Neural progenitor cell (in vitro differentiated cells): ENCODE measurements around the gene RENBP. TPM values are rescaled to one million over a fixed set of nuclear protein-coding genes. Genes with fewer than 3 reads are reported as not detected.

Source experiments
- DNase-seq: peaks from one replicate; pipeline ENCODE4 v3.0.0-alpha.2; 2016; ENCODE audit warnings: low spot score
- H2AFZ ChIP-seq: fragments of 200-600 bp; sonication (generic); replicated peaks from 2 replicates; pipeline ENCODE4 v1.6.1; 2016; ENCODE audit warnings: antibody characterized with exemption
- H3F3A ChIP-seq: fragments of 200-600 bp; sonication (generic); 2 replicates; pipeline ENCODE4 v1.6.1; 2016; ENCODE audit warnings: antibody characterized with exemption, low read depth
- H3K27ac ChIP-seq: fragments of 200-600 bp; sonication (generic); 2 replicates; pipeline ENCODE4 v1.5.1; 2016; ENCODE audit warnings: mild to moderate bottlenecking
- H3K27me3 ChIP-seq: fragments of 200-600 bp; sonication (generic); 2 replicates; pipeline ENCODE4 v1.6.1; 2016; ENCODE audit warnings: mild to moderate bottlenecking, moderate library complexity
- H3K36me3 ChIP-seq: fragments of 200-600 bp; sonication (generic); 2 replicates; pipeline ENCODE4 v1.5.1; 2016
- H3K4me1 ChIP-seq: fragments of 200-600 bp; sonication (generic); 2 replicates; pipeline ENCODE4 v1.6.1; 2016; ENCODE audit warnings: mixed run types
- H3K4me2 ChIP-seq: fragments of 200-600 bp; sonication (generic); 2 replicates; pipeline ENCODE4 v1.6.1; 2016
- H3K4me3 ChIP-seq: fragments of 200-600 bp; sonication (generic); 2 replicates; pipeline ENCODE4 v1.5.1; 2016
- H3K79me2 ChIP-seq: fragments of 200-600 bp; sonication (generic); 2 replicates; pipeline ENCODE4 v1.6.1; 2016; ENCODE audit warnings: low read depth
- H3K9ac ChIP-seq: fragments of 200-600 bp; sonication (generic); 2 replicates; pipeline ENCODE4 v1.6.1; 2016
- H3K9me3 ChIP-seq: fragments of 200-600 bp; sonication (generic); 2 replicates; pipeline ENCODE4 v1.5.1; 2016; ENCODE audit warnings: low read depth
- H4K20me1 ChIP-seq: fragments of 200-600 bp; sonication (generic); 2 replicates; pipeline ENCODE4 v1.6.1; 2016; ENCODE audit warnings: low read depth
- H3K27ac Mint-ChIP-seq: 3 replicates; pipeline ENCODE4 v1.8.0; 2021; ENCODE audit warnings: mixed read lengths
- H3K27me3 Mint-ChIP-seq: 2 replicates; pipeline ENCODE4 v1.8.0; 2022; ENCODE audit warnings: low read depth, mild to moderate bottlenecking, inconsistent platforms, moderate library complexity, mixed read lengths; ENCODE audit not compliant: insufficient read depth
- H3K36me3 Mint-ChIP-seq: 3 replicates; pipeline ENCODE4 v1.8.0; 2021; ENCODE audit warnings: mixed read lengths
- H3K4me1 Mint-ChIP-seq: 3 replicates; pipeline ENCODE4 v1.8.0; 2021; ENCODE audit warnings: mixed read lengths
- H3K4me3 Mint-ChIP-seq: 3 replicates; pipeline ENCODE4 v1.8.0; 2021; ENCODE audit warnings: mild to moderate bottlenecking, moderate library complexity, mixed read lengths
- H3K9me3 Mint-ChIP-seq: 3 replicates; pipeline ENCODE4 v1.8.0; 2020; ENCODE audit warnings: mixed read lengths
- CTCF ChIP-seq: fragments of 200-600 bp; sonication (generic); IDR thresholded peaks from 2 replicates; pipeline ENCODE4 v1.5.1; 2017; ENCODE audit warnings: antibody characterized with exemption, mild to moderate bottlenecking
- EZH2 ChIP-seq: fragments of 200-600 bp; sonication (generic); IDR thresholded peaks from 2 replicates; pipeline ENCODE4 v1.6.1; 2017; ENCODE audit warnings: antibody characterized with exemption, mild to moderate bottlenecking, moderate library complexity
- EZH2phosphoT487 ChIP-seq: fragments of 200-600 bp; sonication (generic); IDR thresholded peaks from 2 replicates; pipeline ENCODE4 v1.6.1; 2017; ENCODE audit warnings: antibody characterized with exemption
- total RNA-seq: library from RNA; depleted of rRNA; stranded (reverse); fragments of >200 nt; gene quantifications from 2 replicates; pipeline ENCODE4 v1.2.3, GENCODE V29; 2015; ENCODE audit warnings: low replicate concordance

The RENBP gene
- total RNA-seq, 1 donor from 2014 or later: 5.4 TPM

DNA sequence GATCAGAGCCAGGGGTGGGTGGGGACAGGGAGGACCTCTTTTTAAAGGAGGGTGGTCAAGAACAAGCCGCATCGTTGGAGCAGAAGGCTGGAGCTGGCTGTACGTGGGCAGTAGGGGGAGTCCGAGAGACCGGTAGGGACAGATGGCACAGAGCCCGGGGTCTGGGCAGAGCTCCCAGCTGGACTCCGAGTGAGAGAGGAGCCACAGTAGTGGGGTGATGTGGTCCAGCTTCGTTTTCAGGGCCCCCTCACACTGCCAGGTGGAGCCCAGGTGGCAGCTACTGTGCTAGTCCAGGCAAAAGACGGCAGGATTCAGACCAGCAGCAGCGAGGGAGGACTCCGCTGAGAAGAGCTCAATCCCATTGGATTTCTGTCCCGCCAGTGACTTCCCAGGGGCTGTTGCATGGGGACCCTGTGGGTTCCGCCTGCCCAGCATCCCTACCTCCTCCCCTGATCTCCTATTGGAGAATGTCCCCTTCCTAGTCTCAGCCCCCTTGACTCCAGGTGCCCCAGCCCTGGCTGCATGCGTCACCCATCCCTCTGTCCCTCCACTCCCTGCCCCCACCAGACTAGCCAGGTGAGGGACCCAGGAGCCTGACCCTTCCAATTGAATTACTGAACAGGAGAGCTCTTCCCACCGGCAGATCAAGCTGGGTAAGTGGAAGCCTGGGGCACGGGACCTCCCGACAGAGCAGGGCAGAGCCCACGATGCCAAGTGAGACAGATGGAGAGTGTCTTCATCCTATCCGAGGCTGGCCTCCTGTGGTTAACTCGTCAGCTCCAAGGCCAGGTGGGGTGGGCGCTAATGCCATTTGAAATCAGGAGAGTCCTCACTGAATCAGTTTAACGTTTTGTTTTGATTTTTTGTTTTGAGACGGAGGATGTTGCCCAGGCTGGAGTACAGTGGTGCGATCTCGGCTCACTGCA, 21.2 kb downstream of the RENBP start:
- Mint-ChIP-seq H3K4me1 (peaks cover 20% of the 10 kb centered on the region), H3K27me3 (peaks cover 6% of the 10 kb centered on the region), H3K27ac (no peak overlapping the region), H3K36me3 (no peaks in the 10 kb centered on the region), H3K4me3 (peak overlapping the region; percentile 9), H3K9me3 (peaks cover 20% of the 10 kb centered on the region)
- no peaks in the 10 kb centered on the region for H3K79me2 ChIP-seq
- no peak overlapping the region for H2AFZ ChIP-seq
- peaks cover 17% of the 10 kb centered on the region for H3F3A ChIP-seq
- no peaks in the 10 kb centered on the region for H4K20me1 ChIP-seq
- H3K9ac ChIP-seq: no peak overlapping the region
- peak; percentile 38 for TF ChIP-seq CTCF
- TF ChIP-seq EZH2: no peak
- H3K27ac ChIP-seq: no peak overlapping the region
- DNase-seq: peak; percentile 41
- no peaks in the 10 kb centered on the region for H3K9me3 ChIP-seq
- no peak overlapping the region for H3K4me3 ChIP-seq
- H3K4me2 ChIP-seq: no peak overlapping the region
- peaks cover 10% of the 10 kb centered on the region for H3K27me3 ChIP-seq
- H3K4me1 ChIP-seq: peaks cover 8% of the 10 kb centered on the region
- no peaks in the 10 kb centered on the region for H3K36me3 ChIP-seq

GRCh38 chrX:153921511-153922446, 22.7 kb downstream of the RENBP start:
- H3K4me3 Mint-ChIP-seq: no peak overlapping the region
- Histone ChIP-seq H3K79me2 (no peaks in the 10 kb centered on the region), H3K9me3 (no peaks in the 10 kb centered on the region), H3K36me3 (no peaks in the 10 kb centered on the region), H3K4me3 (no peak overlapping the region), H3F3A (peaks cover 5% of the 10 kb centered on the region), H3K9ac (no peak overlapping the region), H3K4me1 (peaks cover 6% of the 10 kb centered on the region), H3K27me3 (peaks cover 10% of the 10 kb centered on the region), H2AFZ (no peak overlapping the region), H3K4me2 (no peak overlapping the region), H3K27ac (no peak overlapping the region), H4K20me1 (no peaks in the 10 kb centered on the region)
- H3K9me3 Mint-ChIP-seq: peaks cover 23% of the 10 kb centered on the region
- H3K27me3 Mint-ChIP-seq: peaks cover 3% of the 10 kb centered on the region
- peaks cover 17% of the 10 kb centered on the region for H3K4me1 Mint-ChIP-seq
- DNase-seq: no peak
- H3K27ac Mint-ChIP-seq: no peak overlapping the region
- no peaks in the 10 kb centered on the region for H3K36me3 Mint-ChIP-seq
- no peak for TF ChIP-seq EZH2phosphoT487
- no peak for TF ChIP-seq EZH2
- TF ChIP-seq CTCF: no peak

- no peaks in the 10 kb centered on the region for H3K4me1 ChIP-seq
- no peak overlapping the region for H3K27ac Mint-ChIP-seq
- no peak for TF ChIP-seq EZH2phosphoT487
- TF ChIP-seq CTCF: no peak
- TF ChIP-seq EZH2: no peak
- peaks cover 3% of the 10 kb centered on the region for H3K27me3 Mint-ChIP-seq
- H2AFZ ChIP-seq: no peak overlapping the region
- H3K36me3 ChIP-seq: no peaks in the 10 kb centered on the region
- no peaks in the 10 kb centered on the region for H3F3A ChIP-seq
- H3K27me3 ChIP-seq: peaks cover 10% of the 10 kb centered on the region
- H3K79me2 ChIP-seq: no peaks in the 10 kb centered on the region
- peaks cover 26% of the 10 kb centered on the region for H3K9me3 Mint-ChIP-seq
- no peak overlapping the region for H3K4me3 Mint-ChIP-seq
- no peak overlapping the region for H3K4me3 ChIP-seq
- H3K27ac ChIP-seq: no peak overlapping the region
- peaks cover 17% of the 10 kb centered on the region for H3K4me1 Mint-ChIP-seq
- no peaks in the 10 kb centered on the region for H3K9me3 ChIP-seq
- no peak overlapping the region for H3K9ac ChIP-seq
- no peaks in the 10 kb centered on the region for H3K36me3 Mint-ChIP-seq
- no peaks in the 10 kb centered on the region for H4K20me1 ChIP-seq
- no peak overlapping the region for H3K4me2 ChIP-seq
- DNase-seq: no peak
Observed at GRCh38 chrX:153921070-153921469, 23.4 kb downstream of the RENBP start.
